ENCODE data around the gene OPHN1. TPM values are rescaled to one million over a fixed set of nuclear protein-coding genes. Genes with fewer than 3 reads are reported as not detected.

Gene OPHN1
- total RNA-seq, 1 experiment from 2014 or later, result 4.4 TPM

DNA sequence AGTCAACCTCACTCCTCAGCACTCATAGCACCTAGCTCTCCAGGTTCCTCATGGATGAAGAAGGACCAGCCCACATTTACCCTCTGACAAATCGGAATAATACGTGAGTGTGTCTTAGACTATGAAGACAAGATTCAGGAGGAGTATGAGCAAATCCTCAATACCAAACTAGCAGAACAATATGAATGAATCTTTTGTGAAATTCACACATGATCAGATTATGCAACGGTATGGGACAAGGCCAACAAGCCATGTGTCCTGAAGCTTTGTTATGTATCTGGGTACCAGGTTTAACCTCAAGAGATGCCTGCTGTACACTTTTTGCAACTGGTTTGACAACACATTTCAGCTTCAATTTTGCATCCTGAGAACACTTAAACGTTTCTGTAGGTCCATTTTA, 300.1 kb downstream of the OPHN1 start:
- DNase-seq (ENCODE audit: low spot score) (no peak), ATAC-seq (no peak)
- H3K4me3 Mint-ChIP-seq, result no peak overlapping the region
- H3K27me3 Mint-ChIP-seq (ENCODE audit: low read depth), result no peaks in the 10 kb centered on the region
- ChIA-PET POLR2A (no interaction called here), CTCF (no interaction called here)
- TF ChIP-seq SOX15 (CRISPR knock-in tag; IDR thresholded peaks at IDR 0.05), result no peak
- TF ChIP-seq ZNF219 (CRISPR knock-in tag; IDR thresholded peaks at IDR 0.05; ENCODE audit: borderline replicate concordance), result no peak
- no peak for TF ChIP-seq FOXP1 (CRISPR knock-in tag; IDR thresholded peaks at IDR 0.05; ENCODE audit: borderline replicate concordance)
- TF ChIP-seq AFF4 (CRISPR knock-in tag; IDR thresholded peaks at IDR 0.05; ENCODE audit: borderline replicate concordance), result no peak
- TF ChIP-seq TEAD1 (CRISPR knock-in tag; IDR thresholded peaks at IDR 0.05), result no peak
- TF ChIP-seq NR3C1 (CRISPR knock-in tag; conservative IDR thresholded peaks at IDR 0.05; ENCODE audit: low read depth), result no peak
- TF ChIP-seq ZNF425 (CRISPR knock-in tag; conservative IDR thresholded peaks at IDR 0.05), result no peak
- no peak for TF ChIP-seq TEAD4 (CRISPR knock-in tag; IDR thresholded peaks at IDR 0.05)
- TF ChIP-seq ZNF532 (CRISPR knock-in tag; IDR thresholded peaks at IDR 0.05; ENCODE audit: borderline replicate concordance), result no peak
- no peak for TF ChIP-seq GABPB1 (CRISPR knock-in tag; IDR thresholded peaks at IDR 0.05)
- no peak for TF ChIP-seq GTF2I (CRISPR knock-in tag; conservative IDR thresholded peaks at IDR 0.05)
- no peak for TF ChIP-seq IRF2 (CRISPR knock-in tag; IDR thresholded peaks at IDR 0.05; ENCODE audit: borderline replicate concordance, low read depth)
- TF ChIP-seq, protein P1, sequence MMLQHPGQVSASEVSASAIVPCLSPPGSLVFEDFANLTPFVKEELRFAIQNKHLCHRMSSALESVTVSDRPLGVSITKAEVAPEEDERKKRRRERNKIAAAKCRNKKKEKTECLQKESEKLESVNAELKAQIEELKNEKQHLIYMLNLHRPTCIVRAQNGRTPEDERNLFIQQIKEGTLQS (CRISPR knock-in tag; conservative IDR thresholded peaks at IDR 0.05), result no peak
- TF ChIP-seq ARID4B (CRISPR knock-in tag; IDR thresholded peaks at IDR 0.05; ENCODE audit: borderline replicate concordance), result no peak
- no peak for TF ChIP-seq EMX1 (CRISPR knock-in tag; IDR thresholded peaks at IDR 0.05)
- TF ChIP-seq JAZF1 (CRISPR knock-in tag; IDR thresholded peaks at IDR 0.05), result no peak
- TF ChIP-seq, protein P2, sequence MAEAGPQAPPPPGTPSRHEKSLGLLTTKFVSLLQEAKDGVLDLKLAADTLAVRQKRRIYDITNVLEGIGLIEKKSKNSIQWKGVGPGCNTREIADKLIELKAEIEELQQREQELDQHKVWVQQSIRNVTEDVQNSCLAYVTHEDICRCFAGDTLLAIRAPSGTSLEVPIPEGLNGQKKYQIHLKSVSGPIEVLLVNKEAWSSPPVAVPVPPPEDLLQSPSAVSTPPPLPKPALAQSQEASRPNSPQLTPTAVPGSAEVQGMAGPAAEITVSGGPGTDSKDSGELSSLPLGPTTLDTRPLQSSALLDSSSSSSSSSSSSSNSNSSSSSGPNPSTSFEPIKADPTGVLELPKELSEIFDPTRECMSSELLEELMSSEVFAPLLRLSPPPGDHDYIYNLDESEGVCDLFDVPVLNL (CRISPR knock-in tag; IDR thresholded peaks at IDR 0.05; ENCODE audit: borderline replicate concordance, low read depth), result no peak
- no peak overlapping the region for H3K27ac Mint-ChIP-seq
- no peaks in the 10 kb centered on the region for H3K9me3 Mint-ChIP-seq
- H3K36me3 Mint-ChIP-seq, result no peaks in the 10 kb centered on the region
- no peaks in the 10 kb centered on the region for H3K4me1 Mint-ChIP-seq
